ENCODE measurements around the gene WFIKKN1.

Gene WFIKKN1

DNA sequence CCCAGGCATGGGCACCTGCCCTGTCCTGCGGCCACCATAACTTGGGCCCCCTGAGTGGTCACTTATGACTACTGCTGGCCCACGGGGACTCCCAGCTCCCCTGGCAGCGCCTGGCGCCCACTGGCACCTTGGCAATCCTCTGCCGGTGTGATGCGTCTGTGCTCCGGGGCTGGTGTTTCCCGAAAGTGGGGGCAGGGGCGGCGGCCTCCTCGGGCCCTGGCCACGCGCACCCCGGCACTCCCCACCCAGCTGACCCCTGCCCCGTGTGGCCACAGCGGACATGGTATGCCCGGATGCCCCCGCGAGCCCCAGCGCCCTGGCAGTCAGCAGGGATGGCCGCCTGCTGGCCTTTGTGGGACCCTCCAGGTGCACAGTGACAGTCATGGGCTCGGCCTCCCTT is 26.7 kb downstream of the WFIKKN1 start:
- no peak for DNase-seq (ENCODE audit: low spot score)

GRCh38 chr16:658679-659571 is 28.1 kb downstream of the WFIKKN1 start:
- DNase-seq (ENCODE audit: low spot score) = no peak

DNA sequence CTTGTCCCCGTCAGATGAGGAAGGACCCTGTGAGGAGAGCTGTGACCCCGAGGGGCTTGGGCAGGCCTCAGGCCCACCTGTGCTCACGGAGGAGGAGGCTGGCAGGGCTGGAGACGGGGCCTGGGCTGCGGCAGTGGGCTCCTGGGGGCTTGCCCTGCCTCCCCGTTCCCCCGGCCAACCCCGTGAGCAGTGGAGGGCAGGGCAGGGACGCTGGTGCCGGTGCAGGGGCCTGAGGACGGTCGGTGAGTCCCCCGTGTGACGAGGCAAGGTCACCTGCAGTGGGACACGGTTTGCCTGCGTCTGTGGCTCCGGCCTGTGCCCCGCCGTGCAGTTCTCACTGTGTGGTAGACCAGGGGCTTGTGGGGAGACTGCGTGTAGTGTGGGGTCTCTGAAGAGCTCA is 28.8 kb downstream of the WFIKKN1 start:
- no peak for DNase-seq (ENCODE audit: low spot score)

- no peak for DNase-seq (ENCODE audit: low spot score)
Measured at GRCh38 chr16:660132-660458, 29.3 kb downstream of the WFIKKN1 start.

DNA sequence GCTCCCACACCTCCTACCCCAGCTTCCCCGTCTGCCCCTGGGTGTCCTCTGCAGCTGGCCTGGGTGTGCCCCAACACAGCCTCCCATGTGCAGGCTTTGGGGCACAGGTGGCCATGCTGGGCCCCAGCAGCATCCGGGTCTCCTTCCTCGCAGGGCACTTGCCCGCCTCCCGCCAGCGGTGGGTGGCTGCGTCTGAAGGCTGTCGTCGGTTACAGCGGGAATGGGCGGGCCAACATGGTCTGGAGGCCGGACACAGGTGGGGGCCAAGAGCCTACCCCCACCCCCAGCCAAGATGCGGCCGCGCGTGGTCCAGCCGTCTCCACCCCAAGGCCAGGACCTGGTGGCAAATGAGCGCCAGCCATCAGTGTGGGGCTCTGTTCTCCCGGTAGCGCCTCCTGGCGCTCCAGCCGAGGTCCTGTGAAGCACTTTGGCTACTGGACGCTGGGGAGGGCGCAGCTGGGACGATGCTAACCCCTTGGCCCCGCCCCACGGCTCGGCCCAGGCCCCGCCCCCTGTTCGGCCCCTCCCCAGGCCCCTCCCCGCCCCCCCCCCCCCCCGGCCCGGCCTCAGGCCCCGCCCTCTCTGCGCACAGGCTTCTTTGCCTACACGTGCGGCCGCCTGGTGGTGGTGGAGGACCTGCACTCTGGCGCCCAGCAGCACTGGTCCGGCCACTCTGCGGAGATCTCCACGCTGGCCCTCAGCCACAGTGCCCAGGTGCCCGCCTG is 29.8 kb downstream of the WFIKKN1 start:
- DNase-seq (ENCODE audit: low spot score) = peak; percentile 91

GRCh38 chr16:661184-661821 is 30.5 kb downstream of the WFIKKN1 start:
- DNase-seq (ENCODE audit: low spot score) = no peak

DNA sequence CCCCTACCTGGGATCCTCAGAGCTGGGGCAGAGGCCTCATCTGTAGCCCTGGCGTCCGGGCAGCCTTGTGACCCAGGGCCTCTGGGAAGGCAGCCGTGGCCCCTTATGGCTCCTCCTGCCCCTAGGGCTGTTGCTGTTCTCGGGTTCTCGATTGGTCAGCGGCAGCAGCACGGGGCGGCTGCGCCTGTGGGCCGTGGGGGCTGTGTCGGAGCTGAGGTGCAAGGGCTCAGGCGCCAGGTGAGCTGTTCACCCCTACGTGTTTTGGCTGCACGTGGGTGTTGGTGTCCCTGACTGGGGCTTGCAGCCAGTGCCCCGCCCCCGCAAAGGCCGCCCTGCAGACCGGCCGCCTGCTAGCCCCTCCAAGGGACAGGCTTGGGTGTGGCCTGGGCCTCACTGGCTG is 31.3 kb downstream of the WFIKKN1 start:
- DNase-seq (ENCODE audit: low spot score) = no peak

- DNase-seq (ENCODE audit: low spot score) = no peak
Measured at GRCh38 chr16:662597-662996, 31.8 kb downstream of the WFIKKN1 start.

- DNase-seq (ENCODE audit: low spot score) = no peak
Measured at GRCh38 chr16:666572-666971, 35.8 kb downstream of the WFIKKN1 start.

DNA sequence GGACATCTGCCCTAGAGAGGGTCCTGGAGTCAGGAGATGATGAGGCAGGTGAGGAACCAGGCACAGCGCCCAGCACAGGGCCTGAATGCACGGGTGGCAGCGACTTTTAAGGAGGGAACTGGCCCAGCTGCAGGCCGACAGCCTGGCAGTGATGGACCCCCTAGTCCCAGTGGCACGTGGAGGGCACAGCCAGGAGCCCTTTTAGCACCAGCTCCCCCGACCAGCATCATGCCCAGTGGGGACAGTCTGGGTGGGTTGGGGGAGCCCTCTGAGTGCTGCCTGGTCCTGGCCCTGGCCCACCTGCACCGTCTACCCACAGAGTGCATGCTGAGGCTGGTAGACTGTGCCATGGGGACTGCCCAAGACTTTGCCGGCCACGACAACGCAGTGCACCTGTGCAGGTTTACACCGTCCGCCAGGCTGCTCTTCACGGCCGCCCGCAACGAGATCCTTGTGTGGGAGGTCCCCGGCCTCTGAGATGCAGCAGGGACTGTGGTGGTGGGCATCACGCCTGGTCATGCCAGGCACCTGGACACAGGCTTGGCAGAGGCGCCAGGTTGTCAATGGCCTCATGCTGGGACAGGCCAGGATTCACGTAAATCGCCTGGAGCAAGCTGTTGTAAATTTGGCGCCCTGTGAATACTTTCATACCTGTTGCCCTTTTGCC is 36.5 kb downstream of the WFIKKN1 start:
- DNase-seq (ENCODE audit: low spot score) = no peak

GRCh38 chr16:667780-668518 is 37.2 kb downstream of the WFIKKN1 start, which contains the start of gene RHOT2:
Gene RHOT2, plus strand, starts transcription at chr16:668132. Its CDS starts 68 bp downstream, at chr16:668200.
- peak; percentile 93 for DNase-seq (ENCODE audit: low spot score)

- DNase-seq (ENCODE audit: low spot score) = no peak
Measured at GRCh38 chr16:668519-669171, 37.9 kb downstream of the WFIKKN1 start.

GRCh38 chr16:669666-670065 is 38.9 kb downstream of the WFIKKN1 start:
- DNase-seq (ENCODE audit: low spot score) = no peak

- DNase-seq (ENCODE audit: low spot score) = no peak
Measured at GRCh38 chr16:670485-671352, 39.9 kb downstream of the WFIKKN1 start.

GRCh38 chr16:671353-672131 is 40.8 kb downstream of the WFIKKN1 start:
- DNase-seq (ENCODE audit: low spot score) = no peak

DNA sequence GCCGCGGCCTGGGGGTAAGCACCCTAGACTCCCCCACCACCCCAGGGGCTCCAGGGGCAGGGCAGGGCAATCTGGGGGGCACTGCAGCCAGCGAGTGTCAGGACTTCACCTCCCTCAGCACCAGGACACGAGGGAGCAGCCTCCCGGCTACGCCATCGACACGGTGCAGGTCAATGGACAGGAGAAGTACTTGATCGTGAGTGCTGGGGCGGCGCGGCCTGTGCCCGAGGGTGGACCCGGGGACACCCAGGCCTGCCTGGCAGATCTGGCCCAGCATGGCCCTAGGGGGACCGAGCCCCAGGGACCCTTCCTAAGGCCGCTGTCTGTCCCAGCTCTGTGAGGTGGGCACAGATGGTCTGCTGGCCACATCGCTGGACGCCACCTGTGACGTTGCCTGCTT is 41.6 kb downstream of the WFIKKN1 start:
- no peak for DNase-seq (ENCODE audit: low spot score)

GRCh38 chr16:672851-673250 is 42.1 kb downstream of the WFIKKN1 start:
- no peak for DNase-seq (ENCODE audit: low spot score)

DNA sequence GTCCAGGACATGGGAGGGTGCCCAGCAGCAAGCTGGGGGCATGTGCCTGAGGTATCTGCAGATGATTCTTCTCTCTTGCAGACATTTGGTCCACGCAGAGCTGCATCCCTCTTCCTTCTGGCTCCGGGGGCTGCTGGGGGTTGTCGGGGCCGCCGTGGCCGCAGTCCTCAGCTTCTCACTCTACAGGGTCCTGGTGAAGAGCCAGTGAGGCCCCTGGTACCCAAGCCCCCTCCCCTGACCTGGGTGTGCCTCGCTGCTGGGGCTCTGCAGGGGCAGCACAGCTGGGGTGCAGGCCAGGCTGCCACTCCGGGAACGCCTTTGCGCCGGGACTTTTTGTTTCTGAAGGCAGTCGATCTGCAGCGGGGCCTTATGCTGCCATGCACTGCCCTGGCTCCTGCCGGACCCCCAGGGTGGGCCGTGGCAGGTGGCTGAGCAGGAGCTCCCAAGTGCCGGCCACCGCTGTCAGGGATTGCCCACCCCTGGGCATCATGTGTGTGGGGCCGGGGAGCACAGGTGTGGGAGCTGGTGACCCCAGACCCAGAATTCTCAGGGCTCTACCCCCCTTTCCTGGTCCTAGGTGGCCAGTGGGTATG is 42.7 kb downstream of the WFIKKN1 start:
- no peak for DNase-seq (ENCODE audit: low spot score)

Data from hematopoietic multipotent progenitor cell treated with erythropoietin and hydrocortisone succinate and interleukin-3 and kit ligand, for 17 days (in vitro differentiated cells).